H9 (cell line): ENCODE measurements around the gene PGBD5. TPM values are rescaled to one million over a fixed set of nuclear protein-coding genes. Genes with fewer than 3 reads are reported as not detected.

Source experiments
- DNase-seq: peaks from one replicate; pipeline ENCODE4 v3.0.0-alpha.2; 2017
- H2AFZ ChIP-seq: one replicate; pipeline ENCODE4 v1.6.1; 2013; ENCODE audit warnings: mild to moderate bottlenecking, low read length, control low read depth, moderate library complexity
- H2AK5ac ChIP-seq: 2 replicates; pipeline ENCODE4 v1.6.1; 2013; ENCODE audit warnings: low read length, control low read depth, mixed read lengths; ENCODE audit not compliant: insufficient read length
- H2BK120ac ChIP-seq: one replicate; pipeline ENCODE4 v1.6.1; 2013; ENCODE audit warnings: low read depth, mild to moderate bottlenecking, low read length, control low read depth, inconsistent platforms; ENCODE audit not compliant: poor library complexity, severe bottlenecking
- H2BK12ac ChIP-seq: 2 replicates; pipeline ENCODE4 v1.6.1; 2013; ENCODE audit warnings: low read length, control low read depth, mixed read lengths, low read depth; ENCODE audit not compliant: insufficient read length
- H2BK15ac ChIP-seq: 2 replicates; pipeline ENCODE4 v1.6.1; 2013; ENCODE audit warnings: low read depth, low read length, control low read depth
- H2BK20ac ChIP-seq: one replicate; pipeline ENCODE4 v1.6.1; 2013; ENCODE audit warnings: low read depth, mild to moderate bottlenecking, low read length, control low read depth, inconsistent platforms; ENCODE audit not compliant: poor library complexity, severe bottlenecking
- H2BK5ac ChIP-seq: 2 replicates; pipeline ENCODE4 v1.6.1; 2013; ENCODE audit warnings: low read length, control low read depth, mixed read lengths; ENCODE audit not compliant: insufficient read length
- H3K14ac ChIP-seq: 2 replicates; pipeline ENCODE4 v1.6.1; 2013; ENCODE audit warnings: low read length, control low read depth; ENCODE audit not compliant: insufficient read depth
- H3K18ac ChIP-seq: 2 replicates; pipeline ENCODE4 v1.6.1; 2013; ENCODE audit warnings: low read depth, mild to moderate bottlenecking, mixed read lengths, low read length, control low read depth; ENCODE audit not compliant: insufficient read length
- H3K23ac ChIP-seq: 2 replicates; pipeline ENCODE4 v1.6.1; 2013; ENCODE audit warnings: low read length, control low read depth, mixed read lengths, low read depth; ENCODE audit not compliant: insufficient read length
- H3K23me2 ChIP-seq: 2 replicates; pipeline ENCODE4 v1.6.1; 2013; ENCODE audit warnings: low read depth, mild to moderate bottlenecking, mixed read lengths, low read length, control low read depth; ENCODE audit not compliant: insufficient read length, poor library complexity, severe bottlenecking
- H3K27ac ChIP-seq: 2 replicates; pipeline ENCODE4 v1.5.1; 2013; ENCODE audit warnings: low read length, control low read depth, mixed read lengths, low read depth; ENCODE audit not compliant: insufficient read length
- H3K27me3 ChIP-seq: 2 replicates; pipeline ENCODE4 v1.6.1; 2013; ENCODE audit warnings: low read length, control low read depth, inconsistent platforms; ENCODE audit not compliant: insufficient read depth
- H3K4ac ChIP-seq: 2 replicates; pipeline ENCODE4 v1.6.1; 2013; ENCODE audit warnings: low read depth, mild to moderate bottlenecking, control low read depth, inconsistent platforms, low read length, moderate library complexity
- H3K4me1 ChIP-seq: 2 replicates; pipeline ENCODE4 v1.6.1; 2013; ENCODE audit warnings: low read length, control low read depth, inconsistent platforms; ENCODE audit not compliant: insufficient read depth
- H3K4me2 ChIP-seq: 2 replicates; pipeline ENCODE4 v1.6.1; 2013; ENCODE audit warnings: low read length, control low read depth, mixed read lengths; ENCODE audit not compliant: insufficient read length, insufficient read depth
- H3K56ac ChIP-seq: 2 replicates; pipeline ENCODE4 v1.6.1; 2013; ENCODE audit warnings: low read depth, mild to moderate bottlenecking, mixed read lengths, low read length, control low read depth; ENCODE audit not compliant: insufficient read length
- H3K79me1 ChIP-seq: 2 replicates; pipeline ENCODE4 v1.6.1; 2013; ENCODE audit warnings: low read depth, mild to moderate bottlenecking, moderate library complexity, low read length, control low read depth, inconsistent platforms; ENCODE audit not compliant: insufficient read depth, poor library complexity, severe bottlenecking
- H3K79me2 ChIP-seq: 2 replicates; pipeline ENCODE4 v1.6.1; 2013; ENCODE audit warnings: low read length, control low read depth, inconsistent platforms; ENCODE audit not compliant: insufficient read depth
- H3K9ac ChIP-seq: 2 replicates; pipeline ENCODE4 v1.6.1; 2013; ENCODE audit warnings: low read length, control low read depth, mixed read lengths; ENCODE audit not compliant: insufficient read length; ENCODE audit errors: extremely low read depth
- H3K9me3 ChIP-seq: one replicate; pipeline ENCODE4 v1.6.1; 2013; ENCODE audit warnings: low read depth, low read length, inconsistent platforms; ENCODE audit not compliant: control insufficient read depth
- H3T11ph ChIP-seq: one replicate; pipeline ENCODE4 v1.6.1; 2013; ENCODE audit warnings: mild to moderate bottlenecking, low read length, control low read depth, inconsistent platforms
- H4K20me1 ChIP-seq: one replicate; pipeline ENCODE4 v1.6.1; 2013; ENCODE audit not compliant: control insufficient read depth, insufficient read length, insufficient read depth
- H4K5ac ChIP-seq: 2 replicates; pipeline ENCODE4 v1.6.1; 2013; ENCODE audit warnings: low read depth, mild to moderate bottlenecking, mixed read lengths, low read length, control low read depth; ENCODE audit not compliant: insufficient read length
- H4K8ac ChIP-seq: replicated peaks from 2 replicates; pipeline ENCODE4 v1.6.1; 2013; ENCODE audit warnings: low read length, control low read depth, mixed read lengths, low read depth; ENCODE audit not compliant: insufficient read length
- H4K91ac ChIP-seq: 2 replicates; pipeline ENCODE4 v1.6.1; 2013; ENCODE audit warnings: low read depth, mild to moderate bottlenecking, moderate library complexity, mixed read lengths, low read length, control low read depth; ENCODE audit not compliant: insufficient read length
- H3K27ac Mint-ChIP-seq, 3 experiments: 2 replicates in 2 of 3; 3 replicates in 1 of 3; pipeline ENCODE4 v1.8.0; 2020 to 2021; ENCODE audit warnings: mixed read lengths in 3 of 3, mild to moderate bottlenecking in 1 of 3, moderate library complexity in 1 of 3
- H3K27me3 Mint-ChIP-seq: 2 replicates; pipeline ENCODE4 v1.8.0; 2021; ENCODE audit warnings: low read depth, mild to moderate bottlenecking, moderate library complexity, mixed read lengths
- H3K36me3 Mint-ChIP-seq, 3 experiments: 2 replicates in 2 of 3; 3 replicates in 1 of 3; pipeline ENCODE4 v1.8.0; 2020 to 2021; ENCODE audit warnings: low read depth in 3 of 3, mixed read lengths in 3 of 3; ENCODE audit not compliant: insufficient read depth in 1 of 3
- H3K4me1 Mint-ChIP-seq, 2 experiments: 2 replicates each; pipeline ENCODE4 v1.8.0; 2020; ENCODE audit warnings: mixed read lengths in 2 of 2
- H3K4me3 Mint-ChIP-seq, 2 experiments: 2 replicates in 1 of 2; 3 replicates in 1 of 2; pipeline ENCODE4 v1.8.0; 2020 to 2021; ENCODE audit warnings: mild to moderate bottlenecking in 2 of 2, mixed read lengths in 2 of 2, moderate library complexity in 1 of 2
- H3K9me3 Mint-ChIP-seq, 2 experiments: 2 replicates in 1 of 2; 3 replicates in 1 of 2; pipeline ENCODE4 v1.8.0; 2020; ENCODE audit warnings: mild to moderate bottlenecking in 2 of 2, mixed read lengths in 2 of 2, moderate library complexity in 1 of 2
- CTCF ChIP-seq: fragments of 200-600 bp; sonication (generic); conservative IDR thresholded peaks from 3 replicates; pipeline ENCODE4 v1.8.0; 2021; ENCODE audit warnings: antibody characterized with exemption, mild to moderate bottlenecking
- WGBS: extraction: QIAGEN DNeasy Blood & Tissue Kit; methylation state at CpG from one replicate; pipeline ENCODE4 v1.1.7; 2013; ENCODE audit warnings: missing lambda C conversion rate, low lambda C conversion rate, mixed read lengths; ENCODE audit not compliant: insufficient read length; ENCODE audit errors: extremely low coverage; 5-methylcytosine and 5-hydroxymethylcytosine counted together
- total RNA-seq: library from RNA; stranded (reverse); gene quantifications from 2 replicates; pipeline ENCODE4 v1.2.1, GENCODE V29; 2021

PGBD5 gene
- total RNA-seq, 1 experiment from 2014 or later: 19.1 TPM

GRCh38 chr1:230401763-230402294 is 24.3 kb downstream of the PGBD5 start:
- H3K9ac ChIP-seq: no peak overlapping the region
- H3K23me2 ChIP-seq: no peaks in the 10 kb centered on the region
- no peak overlapping the region for H3K4me3 Mint-ChIP-seq
- H3K9me3 Mint-ChIP-seq: peaks cover 0 to 3% of the 10 kb centered on the region in 2 experiments; a peak in 1 of 5 replicates
- no peak overlapping the region for H2BK20ac ChIP-seq
- H3K56ac ChIP-seq: no peak overlapping the region
- H2AFZ ChIP-seq: no peak overlapping the region
- no peak overlapping the region for H3T11ph ChIP-seq
- H3K18ac ChIP-seq: no peak overlapping the region
- no peaks in the 10 kb centered on the region for H3K79me1 ChIP-seq
- H3K14ac ChIP-seq: no peak overlapping the region
- H3K27me3 ChIP-seq: no peaks in the 10 kb centered on the region
- H2BK12ac ChIP-seq: no peak overlapping the region
- H4K8ac ChIP-seq: no peak overlapping the region
- no peak overlapping the region for H2BK15ac ChIP-seq
- no peak overlapping the region for H4K5ac ChIP-seq
- no peaks in the 10 kb centered on the region for H4K20me1 ChIP-seq
- no peak for TF ChIP-seq CTCF
- H3K9me3 ChIP-seq: no peaks in the 10 kb centered on the region
- no peak for DNase-seq
- no peak overlapping the region for H3K23ac ChIP-seq
- peaks cover 1 to 16% (median 3%) of the 10 kb centered on the region in 3 experiments; a peak in 6 of 7 replicates for H3K36me3 Mint-ChIP-seq
- H3K4ac ChIP-seq: no peak overlapping the region
- peaks cover 6% of the 10 kb centered on the region; the same call in 1 of the 2 replicates for H3K4me1 ChIP-seq
- WGBS: no CpG with 5 or more reads among the region's 8 CpGs
- H3K4me1 Mint-ChIP-seq: peaks cover 29 to 30% of the 10 kb centered on the region in 2 experiments
- H2AK5ac ChIP-seq: no peak overlapping the region
- H4K91ac ChIP-seq: no peak overlapping the region
- no peak overlapping the region for H2BK5ac ChIP-seq
- H3K27ac Mint-ChIP-seq: peak overlapping the region; percentile 55 to 81 (median 80); a peak in 5 of 7 replicates
- no peak overlapping the region for H2BK120ac ChIP-seq
- no peak overlapping the region for H3K4me2 ChIP-seq
- H3K27ac ChIP-seq: no peak overlapping the region
- H3K79me2 ChIP-seq: no peaks in the 10 kb centered on the region; the same call in 1 of the 2 replicates
- no peaks in the 10 kb centered on the region for H3K27me3 Mint-ChIP-seq
